Neural progenitor cell (in vitro differentiated cells): Measurements from ENCODE around the gene ST6GAL1. TPM values are rescaled to one million over a fixed set of nuclear protein-coding genes. Genes with fewer than 3 reads are reported as not detected.
"Not testable (repeated sequence)": the region's sequence is repeated elsewhere in the genome, so short reads cannot be mapped to it uniquely, and the experiment has no call there.

ENCODE experiments used
- DNase-seq: peaks from one replicate; pipeline ENCODE4 v3.0.0-alpha.2; 2016; ENCODE audit warnings: low spot score
- H2AFZ ChIP-seq: fragments of 200-600 bp; sonication (generic); replicated peaks from 2 replicates; pipeline ENCODE4 v1.6.1; 2016; ENCODE audit warnings: antibody characterized with exemption
- H3F3A ChIP-seq: fragments of 200-600 bp; sonication (generic); 2 replicates; pipeline ENCODE4 v1.6.1; 2016; ENCODE audit warnings: antibody characterized with exemption, low read depth
- H3K27ac ChIP-seq: fragments of 200-600 bp; sonication (generic); 2 replicates; pipeline ENCODE4 v1.5.1; 2016; ENCODE audit warnings: mild to moderate bottlenecking
- H3K27me3 ChIP-seq: fragments of 200-600 bp; sonication (generic); 2 replicates; pipeline ENCODE4 v1.6.1; 2016; ENCODE audit warnings: mild to moderate bottlenecking, moderate library complexity
- H3K36me3 ChIP-seq: fragments of 200-600 bp; sonication (generic); 2 replicates; pipeline ENCODE4 v1.5.1; 2016
- H3K4me1 ChIP-seq: fragments of 200-600 bp; sonication (generic); 2 replicates; pipeline ENCODE4 v1.6.1; 2016; ENCODE audit warnings: mixed run types
- H3K4me2 ChIP-seq: fragments of 200-600 bp; sonication (generic); 2 replicates; pipeline ENCODE4 v1.6.1; 2016
- H3K4me3 ChIP-seq: fragments of 200-600 bp; sonication (generic); 2 replicates; pipeline ENCODE4 v1.5.1; 2016
- H3K79me2 ChIP-seq: fragments of 200-600 bp; sonication (generic); 2 replicates; pipeline ENCODE4 v1.6.1; 2016; ENCODE audit warnings: low read depth
- H3K9ac ChIP-seq: fragments of 200-600 bp; sonication (generic); 2 replicates; pipeline ENCODE4 v1.6.1; 2016
- H3K9me3 ChIP-seq: fragments of 200-600 bp; sonication (generic); 2 replicates; pipeline ENCODE4 v1.5.1; 2016; ENCODE audit warnings: low read depth
- H4K20me1 ChIP-seq: fragments of 200-600 bp; sonication (generic); 2 replicates; pipeline ENCODE4 v1.6.1; 2016; ENCODE audit warnings: low read depth
- H3K27ac Mint-ChIP-seq: 3 replicates; pipeline ENCODE4 v1.8.0; 2021; ENCODE audit warnings: mixed read lengths
- H3K27me3 Mint-ChIP-seq: 2 replicates; pipeline ENCODE4 v1.8.0; 2022; ENCODE audit warnings: low read depth, mild to moderate bottlenecking, inconsistent platforms, moderate library complexity, mixed read lengths; ENCODE audit not compliant: insufficient read depth
- H3K36me3 Mint-ChIP-seq: 3 replicates; pipeline ENCODE4 v1.8.0; 2021; ENCODE audit warnings: mixed read lengths
- H3K4me1 Mint-ChIP-seq: 3 replicates; pipeline ENCODE4 v1.8.0; 2021; ENCODE audit warnings: mixed read lengths
- H3K4me3 Mint-ChIP-seq: 3 replicates; pipeline ENCODE4 v1.8.0; 2021; ENCODE audit warnings: mild to moderate bottlenecking, moderate library complexity, mixed read lengths
- H3K9me3 Mint-ChIP-seq: 3 replicates; pipeline ENCODE4 v1.8.0; 2020; ENCODE audit warnings: mixed read lengths
- EZH2 ChIP-seq: fragments of 200-600 bp; sonication (generic); IDR thresholded peaks from 2 replicates; pipeline ENCODE4 v1.6.1; 2017; ENCODE audit warnings: antibody characterized with exemption, mild to moderate bottlenecking, moderate library complexity
- EZH2phosphoT487 ChIP-seq: fragments of 200-600 bp; sonication (generic); IDR thresholded peaks from 2 replicates; pipeline ENCODE4 v1.6.1; 2017; ENCODE audit warnings: antibody characterized with exemption
- total RNA-seq: library from RNA; depleted of rRNA; stranded (reverse); fragments of >200 nt; gene quantifications from 2 replicates; pipeline ENCODE4 v1.2.3, GENCODE V29; 2015; ENCODE audit warnings: low replicate concordance
- TF ChIP-seq, protein P1 (sequence below): fragments of 200-600 bp; sonication (generic); IDR thresholded peaks from 2 replicates; pipeline ENCODE4 v1.5.1; 2017; ENCODE audit warnings: antibody characterized with exemption, mild to moderate bottlenecking

The ST6GAL1 gene
- total RNA-seq, 1 donor from 2014 or later: 27.3 TPM

DNA sequence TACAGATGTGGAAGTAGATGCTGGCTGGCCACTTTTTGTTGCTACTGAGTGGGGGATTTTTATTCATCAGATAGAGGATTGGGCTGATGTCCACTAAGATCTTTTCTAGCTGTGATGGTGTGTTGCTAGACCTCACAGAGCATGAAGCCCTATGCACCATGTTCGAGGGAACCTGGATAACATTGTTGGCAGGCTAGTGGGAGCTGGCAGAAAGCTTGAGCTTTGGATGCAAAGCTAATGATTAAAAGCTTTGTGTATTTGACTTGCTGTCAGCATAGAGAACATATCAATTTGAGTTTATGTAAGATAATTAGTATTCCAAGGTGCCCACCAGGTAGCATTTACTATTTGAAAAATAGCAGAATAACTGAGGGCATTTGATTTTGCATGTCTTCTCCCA is 59.1 kb downstream of the ST6GAL1 start:
- H3K27me3 ChIP-seq: no peaks in the 10 kb centered on the region
- Mint-ChIP-seq H3K27me3 (peaks cover 2% of the 10 kb centered on the region), H3K9me3 (no peaks in the 10 kb centered on the region), H3K27ac (no peak overlapping the region), H3K36me3 (peaks cover 26% of the 10 kb centered on the region), H3K4me1 (no peaks in the 10 kb centered on the region), H3K4me3 (no peak overlapping the region)
- no peaks in the 10 kb centered on the region for H3K9me3 ChIP-seq
- no peaks in the 10 kb centered on the region for H3K36me3 ChIP-seq
- TF ChIP-seq, protein P1, sequence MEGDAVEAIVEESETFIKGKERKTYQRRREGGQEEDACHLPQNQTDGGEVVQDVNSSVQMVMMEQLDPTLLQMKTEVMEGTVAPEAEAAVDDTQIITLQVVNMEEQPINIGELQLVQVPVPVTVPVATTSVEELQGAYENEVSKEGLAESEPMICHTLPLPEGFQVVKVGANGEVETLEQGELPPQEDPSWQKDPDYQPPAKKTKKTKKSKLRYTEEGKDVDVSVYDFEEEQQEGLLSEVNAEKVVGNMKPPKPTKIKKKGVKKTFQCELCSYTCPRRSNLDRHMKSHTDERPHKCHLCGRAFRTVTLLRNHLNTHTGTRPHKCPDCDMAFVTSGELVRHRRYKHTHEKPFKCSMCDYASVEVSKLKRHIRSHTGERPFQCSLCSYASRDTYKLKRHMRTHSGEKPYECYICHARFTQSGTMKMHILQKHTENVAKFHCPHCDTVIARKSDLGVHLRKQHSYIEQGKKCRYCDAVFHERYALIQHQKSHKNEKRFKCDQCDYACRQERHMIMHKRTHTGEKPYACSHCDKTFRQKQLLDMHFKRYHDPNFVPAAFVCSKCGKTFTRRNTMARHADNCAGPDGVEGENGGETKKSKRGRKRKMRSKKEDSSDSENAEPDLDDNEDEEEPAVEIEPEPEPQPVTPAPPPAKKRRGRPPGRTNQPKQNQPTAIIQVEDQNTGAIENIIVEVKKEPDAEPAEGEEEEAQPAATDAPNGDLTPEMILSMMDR: no peak
- no peak for TF ChIP-seq EZH2
- TF ChIP-seq EZH2phosphoT487: no peak
- H3K27ac ChIP-seq: no peak overlapping the region
- H3K4me2 ChIP-seq: no peak overlapping the region
- H3K79me2 ChIP-seq: no peaks in the 10 kb centered on the region
- no peak overlapping the region for H2AFZ ChIP-seq
- no peaks in the 10 kb centered on the region for H3F3A ChIP-seq
- H3K4me1 ChIP-seq: no peaks in the 10 kb centered on the region
- no peak for DNase-seq
- H3K4me3 ChIP-seq: no peak overlapping the region
- peaks cover 4% of the 10 kb centered on the region for H4K20me1 ChIP-seq
- H3K9ac ChIP-seq: no peak overlapping the region

DNA sequence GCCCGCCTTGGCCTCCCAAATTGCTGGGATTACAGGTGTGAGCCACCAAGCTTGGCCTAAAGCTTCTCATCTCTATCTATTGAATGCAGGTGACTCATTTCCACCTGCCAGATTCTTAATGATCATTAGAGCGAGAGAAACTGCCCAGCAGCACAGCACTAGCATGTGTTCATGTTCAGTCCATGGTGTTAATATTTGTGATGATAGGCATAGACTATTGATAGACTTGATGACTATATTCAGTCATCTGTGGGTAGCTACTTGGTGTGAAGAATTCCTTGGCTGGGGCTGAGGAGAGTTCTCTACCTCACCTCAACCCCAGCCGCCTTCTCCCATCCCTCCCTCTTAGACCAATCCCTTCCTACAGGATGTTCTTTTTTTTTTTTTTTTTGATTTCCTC is 60.0 kb downstream of the ST6GAL1 start:
- H3K27me3 Mint-ChIP-seq: peaks cover 2% of the 10 kb centered on the region
- DNase-seq: no peak
- Histone ChIP-seq H3K27me3 (no peaks in the 10 kb centered on the region), H3K36me3 (no peaks in the 10 kb centered on the region), H3K79me2 (no peaks in the 10 kb centered on the region), H3K4me3 (no peak overlapping the region), H3K9me3 (no peaks in the 10 kb centered on the region), H3K9ac (no peak overlapping the region), H3F3A (no peaks in the 10 kb centered on the region), H3K27ac (no peak overlapping the region), H4K20me1 (peaks cover 4% of the 10 kb centered on the region), H2AFZ (no peak overlapping the region), H3K4me2 (no peak overlapping the region), H3K4me1 (no peaks in the 10 kb centered on the region)
- no peak for TF ChIP-seq EZH2phosphoT487
- TF ChIP-seq EZH2: no peak
- TF ChIP-seq, protein P1: no peak
- H3K4me1 Mint-ChIP-seq: no peaks in the 10 kb centered on the region
- H3K36me3 Mint-ChIP-seq: peaks cover 26% of the 10 kb centered on the region
- H3K9me3 Mint-ChIP-seq: no peaks in the 10 kb centered on the region
- no peak overlapping the region for H3K4me3 Mint-ChIP-seq
- H3K27ac Mint-ChIP-seq: no peak overlapping the region

DNA sequence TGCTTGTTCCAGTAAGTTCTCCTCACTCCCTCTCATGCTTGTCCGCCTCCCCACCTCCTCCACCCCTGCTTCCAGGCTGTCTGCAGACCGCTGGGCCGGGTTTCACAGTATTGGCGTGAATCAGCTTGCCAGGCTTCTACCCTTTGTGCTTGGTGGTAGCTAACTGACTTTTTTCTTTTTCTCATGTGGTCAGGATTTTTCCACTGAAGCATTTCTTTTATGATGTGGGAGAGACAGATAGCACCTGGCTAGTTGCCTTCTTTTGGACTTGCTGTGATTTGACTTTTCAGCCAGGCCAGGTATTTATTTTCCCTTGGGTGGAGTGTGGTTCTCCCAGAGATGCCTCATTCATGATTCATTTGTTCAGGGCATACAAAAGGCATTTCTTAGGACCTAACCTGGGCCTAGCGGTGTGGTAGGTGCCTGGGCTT is 60.6 kb downstream of the ST6GAL1 start:
- no peaks in the 10 kb centered on the region for H3K4me1 Mint-ChIP-seq
- Histone ChIP-seq H3K9ac (no peak overlapping the region), H3K4me1 (no peaks in the 10 kb centered on the region), H3F3A (no peaks in the 10 kb centered on the region), H3K4me2 (no peak overlapping the region), H2AFZ (no peak overlapping the region), H3K27me3 (no peaks in the 10 kb centered on the region), H3K27ac (no peak overlapping the region), H3K79me2 (no peaks in the 10 kb centered on the region), H4K20me1 (peaks cover 4% of the 10 kb centered on the region), H3K4me3 (no peak overlapping the region), H3K9me3 (no peaks in the 10 kb centered on the region), H3K36me3 (no peaks in the 10 kb centered on the region)
- no peak overlapping the region for H3K4me3 Mint-ChIP-seq
- peaks cover 2% of the 10 kb centered on the region for H3K27me3 Mint-ChIP-seq
- no peak for TF ChIP-seq EZH2
- TF ChIP-seq, protein P1: no peak
- peaks cover 26% of the 10 kb centered on the region for H3K36me3 Mint-ChIP-seq
- no peaks in the 10 kb centered on the region for H3K9me3 Mint-ChIP-seq
- DNase-seq: no peak
- H3K27ac Mint-ChIP-seq: no peak overlapping the region

DNA sequence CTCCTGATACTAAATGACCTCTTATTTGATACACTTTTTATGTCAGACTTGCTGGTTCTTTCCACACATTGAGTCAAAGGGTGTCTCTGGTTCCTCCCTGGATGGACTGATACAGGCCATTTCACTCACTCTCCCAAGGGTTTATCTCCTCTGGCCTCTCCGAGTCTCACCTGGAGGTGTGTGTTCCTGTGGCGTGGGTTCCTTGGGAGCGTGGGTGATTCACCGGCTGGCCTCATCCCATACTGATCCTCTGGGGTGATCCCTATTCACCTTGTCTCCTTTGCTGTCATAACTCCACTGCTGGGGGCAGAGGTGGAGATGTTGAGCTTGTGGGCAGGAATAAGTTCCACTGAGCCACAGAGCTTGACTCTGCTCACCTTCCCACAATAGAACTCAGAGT is 61.1 kb downstream of the ST6GAL1 start:
- Histone ChIP-seq H3K36me3 (no peaks in the 10 kb centered on the region), H3K9ac (no peak overlapping the region), H3K4me1 (no peaks in the 10 kb centered on the region), H2AFZ (no peak overlapping the region), H3K27me3 (no peaks in the 10 kb centered on the region), H4K20me1 (peaks cover 6% of the 10 kb centered on the region), H3K9me3 (no peaks in the 10 kb centered on the region), H3F3A (no peaks in the 10 kb centered on the region), H3K4me2 (no peak overlapping the region), H3K27ac (no peak overlapping the region), H3K4me3 (no peak overlapping the region), H3K79me2 (no peaks in the 10 kb centered on the region)
- no peak for DNase-seq
- no peaks in the 10 kb centered on the region for H3K4me1 Mint-ChIP-seq
- H3K4me3 Mint-ChIP-seq: no peak overlapping the region
- H3K9me3 Mint-ChIP-seq: no peaks in the 10 kb centered on the region
- H3K27ac Mint-ChIP-seq: no peak overlapping the region
- peaks cover 24% of the 10 kb centered on the region for H3K36me3 Mint-ChIP-seq
- peaks cover 2% of the 10 kb centered on the region for H3K27me3 Mint-ChIP-seq
- TF ChIP-seq EZH2phosphoT487: no peak
- TF ChIP-seq, protein P1: no peak
- no peak for TF ChIP-seq EZH2

DNA sequence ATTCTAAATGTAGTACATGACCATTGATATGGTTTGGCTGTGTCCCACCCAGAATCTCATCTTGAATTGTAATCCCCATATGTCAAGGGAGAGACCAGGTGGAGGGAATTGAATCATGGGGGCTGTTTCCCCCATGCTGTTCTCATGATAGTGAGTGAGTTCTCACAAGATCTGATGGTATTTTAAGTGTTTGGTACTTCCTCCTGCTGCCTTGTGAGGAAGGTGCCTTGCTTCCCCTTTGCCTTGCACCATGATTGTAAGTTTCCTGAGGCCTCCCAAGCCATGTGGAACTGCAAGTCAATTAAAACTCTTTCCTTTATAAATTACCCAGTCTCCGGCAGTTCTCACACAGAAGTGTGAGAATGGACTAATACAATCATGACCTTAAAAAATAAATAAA is 61.8 kb downstream of the ST6GAL1 start:
- H3K36me3 Mint-ChIP-seq: peaks cover 24% of the 10 kb centered on the region
- not testable (repeated sequence) for H3K9me3 Mint-ChIP-seq

More for the DNA sequence above, 61.8 kb downstream of the ST6GAL1 start:
- H3K4me3 ChIP-seq, H3F3A ChIP-seq, H3K4me2 ChIP-seq, H3K27ac ChIP-seq, H3K27me3 ChIP-seq, H3K9ac ChIP-seq, H3K27me3 Mint-ChIP-seq, H3K36me3 ChIP-seq, H3K27ac Mint-ChIP-seq, H2AFZ ChIP-seq, DNase-seq, H3K4me3 Mint-ChIP-seq, H3K4me1 Mint-ChIP-seq, H3K4me1 ChIP-seq, H3K79me2 ChIP-seq, H3K9me3 ChIP-seq, H4K20me1 ChIP-seq: not testable (repeated sequence)
